Measurements from ENCODE around the gene ERC1.

GRCh38 chr12:1466481-1467154, 475.6 kb downstream of the ERC1 start:
- TF ChIP-seq, protein P1, sequence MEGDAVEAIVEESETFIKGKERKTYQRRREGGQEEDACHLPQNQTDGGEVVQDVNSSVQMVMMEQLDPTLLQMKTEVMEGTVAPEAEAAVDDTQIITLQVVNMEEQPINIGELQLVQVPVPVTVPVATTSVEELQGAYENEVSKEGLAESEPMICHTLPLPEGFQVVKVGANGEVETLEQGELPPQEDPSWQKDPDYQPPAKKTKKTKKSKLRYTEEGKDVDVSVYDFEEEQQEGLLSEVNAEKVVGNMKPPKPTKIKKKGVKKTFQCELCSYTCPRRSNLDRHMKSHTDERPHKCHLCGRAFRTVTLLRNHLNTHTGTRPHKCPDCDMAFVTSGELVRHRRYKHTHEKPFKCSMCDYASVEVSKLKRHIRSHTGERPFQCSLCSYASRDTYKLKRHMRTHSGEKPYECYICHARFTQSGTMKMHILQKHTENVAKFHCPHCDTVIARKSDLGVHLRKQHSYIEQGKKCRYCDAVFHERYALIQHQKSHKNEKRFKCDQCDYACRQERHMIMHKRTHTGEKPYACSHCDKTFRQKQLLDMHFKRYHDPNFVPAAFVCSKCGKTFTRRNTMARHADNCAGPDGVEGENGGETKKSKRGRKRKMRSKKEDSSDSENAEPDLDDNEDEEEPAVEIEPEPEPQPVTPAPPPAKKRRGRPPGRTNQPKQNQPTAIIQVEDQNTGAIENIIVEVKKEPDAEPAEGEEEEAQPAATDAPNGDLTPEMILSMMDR (IDR thresholded peaks at IDR 0.05), result no peak
- no peak for TF ChIP-seq POLR2A (IDR thresholded peaks at IDR 0.05)

All from suprapubic skin (tissue), 3 donors.